Measurements from ENCODE around the gene ASCC1.

GRCh38 chr10:72073708-72074573 lies 142.1 kb downstream of the ASCC1 start:
- TF ChIP-seq POLR2A (IDR thresholded peaks at IDR 0.05; ENCODE audit: low read depth, low read length) = no peak
- no peak for TF ChIP-seq CTCF (conservative IDR thresholded peaks at IDR 0.05; ENCODE audit: low read depth, low read length)
- no peak for TF ChIP-seq RCOR1 (IDR thresholded peaks at IDR 0.05; ENCODE audit: insufficient replicate concordance, low read length)
- TF ChIP-seq FOS (IDR thresholded peaks at IDR 0.05; ENCODE audit: low read depth, low read length) = no peak
- TF ChIP-seq USF2 (IDR thresholded peaks at IDR 0.05; ENCODE audit: low read depth, low read length) = no peak
- no peak for TF ChIP-seq BHLHE40 (IDR thresholded peaks at IDR 0.05; ENCODE audit: low read depth, low read length)
- TF ChIP-seq RFX5 (IDR thresholded peaks at IDR 0.05; ENCODE audit: low read depth, low read length) = no peak
- no peak for TF ChIP-seq MAZ (IDR thresholded peaks at IDR 0.05; ENCODE audit: borderline replicate concordance, low read depth, low read length)

Data from IMR-90 (cell line).